Activated T-cell treated with anti-CD3 and anti-CD28 coated beads for 4 hours (primary cell): Measurements from ENCODE around the gene SLITRK6.
"Not testable (repeated sequence)": the region's sequence is repeated elsewhere in the genome, so short reads cannot be mapped to it uniquely, and the experiment has no call there.

Source experiments
- DNase-seq: peaks from one replicate; pipeline ENCODE4 v3.0.0-alpha.2; 2020

SLITRK6 gene

GRCh38 chr13:85799097-85799582 is at the start of gene SLITRK6:
SLITRK6 (minus strand) TSS chr13:85799419; CDS start chr13:85796508, 2,911 bp downstream.
- no peak for DNase-seq

- DNase-seq, result no peak
Measured at GRCh38 chr13:85847012-85847411, 47.8 kb upstream of the SLITRK6 start.

- DNase-seq, result no peak
Measured at GRCh38 chr13:85841427-85841826, 42.2 kb upstream of the SLITRK6 start.

- DNase-seq, result no peak
Measured at GRCh38 chr13:85833921-85834320, 34.7 kb upstream of the SLITRK6 start.

GRCh38 chr13:85828094-85828684 is 29.0 kb upstream of the SLITRK6 start:
- no peak for DNase-seq

- DNase-seq, result no peak
Measured at GRCh38 chr13:85825454-85825853, 26.2 kb upstream of the SLITRK6 start.

GRCh38 chr13:85823832-85824231 is 24.6 kb upstream of the SLITRK6 start:
- no peak for DNase-seq

GRCh38 chr13:85819513-85819912 is 20.3 kb upstream of the SLITRK6 start:
- no peak for DNase-seq

GRCh38 chr13:85816413-85816812 is 17.2 kb upstream of the SLITRK6 start:
- no peak for DNase-seq

GRCh38 chr13:85812282-85812681 is 13.1 kb upstream of the SLITRK6 start:
- DNase-seq, result no peak

- DNase-seq, result no peak
Measured at GRCh38 chr13:85808811-85809210, 9.6 kb upstream of the SLITRK6 start.

- DNase-seq, result no peak
Measured at GRCh38 chr13:85806553-85807175, 7.4 kb upstream of the SLITRK6 start.

GRCh38 chr13:85798556-85798955 is 663 bp downstream of the SLITRK6 start:
- DNase-seq, result no peak

GRCh38 chr13:85797311-85797710 is 1.9 kb downstream of the SLITRK6 start:
- no peak for DNase-seq

GRCh38 chr13:85785205-85785604 is 14.0 kb downstream of the SLITRK6 start:
- DNase-seq, result no peak

- DNase-seq, result no peak
Measured at GRCh38 chr13:85772367-85772766, 26.9 kb downstream of the SLITRK6 start.

GRCh38 chr13:85771856-85772255 is 27.4 kb downstream of the SLITRK6 start:
- no peak for DNase-seq

- DNase-seq, result no peak
Measured at GRCh38 chr13:85768946-85769345, 30.3 kb downstream of the SLITRK6 start.

GRCh38 chr13:85755123-85755522 is 44.1 kb downstream of the SLITRK6 start:
- DNase-seq, result no peak

- not testable (repeated sequence) for DNase-seq
Measured at GRCh38 chr13:85743201-85743770, 55.9 kb downstream of the SLITRK6 start.
